Stimulated activated CD8-positive, alpha-beta memory T cell treated with anti-CD3 and anti-CD28 coated beads, Interleukin-15, amount 100 ng/mL, for 24 hours (primary cell): ENCODE measurements around the gene GXYLT1.
A peak's percentile ranks its signal among the peaks of the same experiment; 100 is the strongest.
"Not testable (repeated sequence)": the region's sequence is repeated elsewhere in the genome, so short reads cannot be mapped to it uniquely, and the experiment has no call there.

Experiments
- DNase-seq: peaks from one replicate; pipeline ENCODE4 v3.0.0-alpha.2; 2020; ENCODE audit warnings: low read depth

Gene GXYLT1

DNA sequence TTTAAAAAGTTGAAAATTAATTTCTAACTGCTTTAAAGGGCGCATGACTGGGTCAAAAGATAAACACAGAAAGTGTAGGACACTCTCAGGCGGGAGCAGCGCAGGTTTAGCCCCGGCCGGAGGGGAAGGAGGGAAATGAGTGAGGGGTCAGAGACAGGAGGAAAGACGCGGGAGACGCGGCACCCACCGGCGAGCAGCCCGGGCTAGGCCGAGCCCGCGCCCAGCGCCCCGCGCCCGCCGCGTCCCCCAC lies 591 bp downstream of the GXYLT1 start:
- peak; percentile 10 for DNase-seq

GRCh38 chr12:42143452-42144157 lies 1.1 kb downstream of the GXYLT1 start:
- DNase-seq, result no peak

- DNase-seq, result no peak
Measured at GRCh38 chr12:42141981-42142606, 2.6 kb downstream of the GXYLT1 start.

GRCh38 chr12:42140901-42141300 lies 3.8 kb downstream of the GXYLT1 start:
- no peak for DNase-seq

GRCh38 chr12:42135259-42135814 lies 9.3 kb downstream of the GXYLT1 start:
- DNase-seq, result no peak

- no peak for DNase-seq
Measured at GRCh38 chr12:42130672-42131402, 13.8 kb downstream of the GXYLT1 start.

DNA sequence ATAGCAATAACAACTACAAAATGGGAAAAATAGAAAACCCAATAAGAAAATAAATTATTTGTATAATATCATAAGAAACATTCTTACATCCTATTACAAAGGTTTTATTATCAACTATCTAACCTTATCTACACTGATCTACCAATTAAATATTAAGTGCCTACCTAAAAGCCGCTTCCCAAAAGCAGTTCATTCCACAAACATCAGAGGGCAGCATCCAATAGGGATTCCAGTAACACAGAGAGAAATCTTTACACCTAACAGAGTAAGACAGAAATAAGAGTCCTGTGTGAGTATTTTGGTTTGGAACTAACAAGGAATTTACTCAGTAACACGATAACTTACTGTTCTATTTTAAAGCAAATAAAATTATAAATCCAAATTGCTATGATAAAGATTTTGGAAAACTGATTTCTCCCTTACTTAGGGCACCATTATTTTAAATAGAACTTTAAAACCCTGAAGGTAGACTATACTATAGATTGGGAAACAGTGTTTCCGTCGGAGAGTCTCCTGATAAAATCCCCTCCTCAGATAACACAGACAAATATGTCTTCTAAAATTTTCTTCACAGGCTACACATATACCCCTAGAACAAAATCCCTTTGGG lies 15.0 kb downstream of the GXYLT1 start:
- DNase-seq, result no peak

- DNase-seq, result no peak
Measured at GRCh38 chr12:42128888-42129287, 15.8 kb downstream of the GXYLT1 start.

GRCh38 chr12:42128327-42128726 lies 16.3 kb downstream of the GXYLT1 start:
- DNase-seq, result no peak

GRCh38 chr12:42126963-42127362 lies 17.7 kb downstream of the GXYLT1 start:
- no peak for DNase-seq

DNA sequence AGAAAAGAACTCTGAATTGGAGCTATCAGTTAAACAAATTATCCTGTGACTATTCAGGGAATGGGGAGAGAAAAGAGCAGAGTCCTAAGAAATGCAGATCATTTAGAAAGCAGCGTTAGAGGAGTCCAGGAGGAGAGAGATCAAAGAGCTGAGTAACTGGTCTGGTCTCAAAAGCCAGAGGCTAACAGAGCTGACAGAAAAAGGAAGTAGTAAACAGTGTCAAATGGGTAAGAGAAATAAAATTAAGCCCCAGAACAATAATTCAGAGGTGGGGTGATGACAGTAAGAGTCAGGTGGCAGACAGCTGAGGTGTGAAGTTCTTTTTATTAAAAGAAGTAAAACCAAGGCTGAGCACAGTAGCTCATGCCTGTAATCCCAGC lies 19.3 kb downstream of the GXYLT1 start:
- no peak for DNase-seq

- DNase-seq, result no peak
Measured at GRCh38 chr12:42124764-42125387, 19.8 kb downstream of the GXYLT1 start.

- no peak for DNase-seq
Measured at GRCh38 chr12:42119085-42119633, 25.5 kb downstream of the GXYLT1 start.

- no peak for DNase-seq
Measured at GRCh38 chr12:42118136-42118879, 26.4 kb downstream of the GXYLT1 start.

DNA sequence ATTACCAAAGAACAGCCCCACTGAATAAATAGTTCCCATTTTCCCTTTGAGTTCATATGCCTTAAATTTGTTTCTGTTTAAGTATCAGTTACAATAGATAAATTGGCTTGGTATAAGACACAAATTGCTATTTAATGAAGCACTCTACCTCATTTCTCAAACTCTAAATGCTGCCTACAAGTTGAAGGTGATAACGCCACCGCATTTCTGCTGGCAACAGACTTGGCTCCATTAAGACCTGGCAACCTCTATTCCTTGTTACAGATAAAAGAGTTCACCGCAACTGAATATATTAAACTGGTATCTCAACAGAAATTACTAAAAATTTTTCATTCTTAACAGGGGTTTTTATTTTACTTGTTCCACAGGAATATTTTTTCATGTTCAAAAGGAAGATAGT lies 35.6 kb downstream of the GXYLT1 start:
- DNase-seq, result no peak

GRCh38 chr12:42106791-42107190 lies 37.9 kb downstream of the GXYLT1 start:
- DNase-seq, result not testable (repeated sequence)

GRCh38 chr12:42104784-42105183 lies 39.9 kb downstream of the GXYLT1 start:
- DNase-seq, result no peak

GRCh38 chr12:42104087-42104486 lies 40.6 kb downstream of the GXYLT1 start:
- DNase-seq, result no peak

- no peak for DNase-seq
Measured at GRCh38 chr12:42103155-42103554, 41.5 kb downstream of the GXYLT1 start.

- no peak for DNase-seq
Measured at GRCh38 chr12:42102720-42103119, 42.0 kb downstream of the GXYLT1 start.

DNA sequence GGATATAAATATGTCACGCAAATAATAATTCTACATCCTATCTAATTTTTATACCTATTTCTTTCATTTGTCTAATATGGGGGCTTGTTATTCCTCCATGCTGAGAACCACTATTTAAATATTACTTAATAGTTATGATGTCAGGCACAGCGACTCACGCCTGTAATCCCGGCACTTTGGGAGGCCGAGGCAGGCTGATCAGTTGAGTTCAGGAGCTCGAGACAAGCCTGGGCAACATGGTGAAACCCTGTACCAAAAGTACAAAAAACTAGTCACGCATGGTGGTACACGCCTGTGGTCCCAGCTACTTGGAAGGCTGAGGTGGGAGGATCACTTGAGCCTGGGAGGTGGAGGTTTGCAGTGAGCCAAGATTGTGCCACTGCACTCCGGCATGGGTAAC lies 45.2 kb downstream of the GXYLT1 start:
- no peak for DNase-seq
